NCI-H345 (cell line): Measurements from ENCODE around the gene C5orf46.
A peak's percentile ranks its signal among the peaks of the same experiment; 100 is the strongest.

Experiments used
- DNase-seq: peaks from one replicate; lab custom pipeline; 2025; lab: John Stamatoyannopoulos, UW

Gene C5orf46

DNA sequence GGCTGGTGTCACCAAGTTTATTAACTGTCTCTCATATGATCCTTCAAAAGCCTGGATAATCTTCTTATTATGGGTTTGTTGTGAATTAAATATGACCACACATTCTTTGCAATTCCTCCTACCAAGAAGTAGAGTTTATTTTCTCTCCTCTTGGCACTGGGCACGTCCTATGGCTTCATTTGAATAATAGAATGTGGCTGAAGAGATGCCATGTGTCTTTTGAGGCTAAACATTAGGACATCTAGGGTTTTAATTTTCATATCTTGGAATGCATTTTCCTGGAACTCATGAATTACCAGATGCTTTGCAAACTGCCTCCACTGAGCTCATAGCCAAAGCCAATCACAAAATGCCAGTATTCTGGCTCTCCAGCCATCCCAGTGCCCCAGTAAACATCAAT is 47.8 kb downstream of the C5orf46 start:
- no peak for DNase-seq

DNA sequence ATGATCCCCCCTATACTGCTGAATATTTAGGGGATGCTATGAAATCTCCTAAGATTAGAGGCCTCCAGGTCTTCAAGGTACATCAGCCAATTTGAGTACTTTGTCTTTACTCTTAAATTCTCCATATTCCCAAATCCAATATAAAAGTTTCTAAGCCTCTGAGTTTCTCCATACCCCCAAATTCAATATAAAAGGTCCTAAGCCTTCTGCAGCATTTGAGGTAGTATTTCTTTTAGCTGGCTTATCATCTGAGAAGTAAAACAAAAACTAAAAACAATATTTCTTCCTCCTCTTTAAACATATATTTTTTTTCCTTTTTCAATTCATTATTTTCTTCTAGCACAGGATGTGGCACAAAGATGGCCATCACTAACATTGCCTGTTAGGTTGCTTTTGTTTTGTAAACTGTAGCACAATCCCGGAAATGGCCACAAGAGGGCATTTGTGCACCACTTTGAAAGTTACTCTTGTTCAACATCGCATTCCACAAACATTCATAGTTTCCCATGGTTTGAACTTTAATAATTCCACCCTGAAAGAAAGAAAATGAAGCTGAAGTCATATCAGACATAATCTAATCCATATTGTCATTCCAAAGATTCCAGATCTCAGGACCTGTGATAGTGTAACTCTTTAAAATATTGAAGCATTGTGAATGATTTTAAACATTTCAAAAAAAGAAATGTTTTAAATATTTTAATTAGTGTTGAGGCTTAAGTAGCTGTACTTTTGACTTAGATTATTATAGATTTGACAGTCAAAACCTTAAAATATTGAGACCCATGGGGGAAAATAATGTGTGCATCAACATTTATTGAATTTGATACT is 48.8 kb downstream of the C5orf46 start:
- peak; percentile 67 for DNase-seq

DNA sequence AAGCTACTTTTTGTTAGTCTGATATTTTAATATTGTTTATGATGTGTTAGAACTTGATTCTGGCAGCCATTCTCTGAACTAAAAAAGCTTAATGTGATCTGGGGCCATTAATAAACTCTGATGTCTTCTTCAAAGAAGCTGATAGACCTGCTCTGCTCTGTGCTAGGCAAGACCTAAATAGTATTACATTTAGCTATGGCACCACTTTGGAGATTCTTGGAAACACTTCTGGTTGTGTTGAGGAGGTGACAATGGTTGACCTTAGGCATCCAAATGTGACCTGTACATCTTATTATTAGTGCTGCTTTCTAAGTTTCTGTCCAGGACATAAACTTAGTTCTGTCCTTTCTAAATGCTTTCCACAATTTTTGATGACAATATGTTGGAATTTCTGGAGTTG is 49.5 kb downstream of the C5orf46 start:
- DNase-seq: no peak

DNA sequence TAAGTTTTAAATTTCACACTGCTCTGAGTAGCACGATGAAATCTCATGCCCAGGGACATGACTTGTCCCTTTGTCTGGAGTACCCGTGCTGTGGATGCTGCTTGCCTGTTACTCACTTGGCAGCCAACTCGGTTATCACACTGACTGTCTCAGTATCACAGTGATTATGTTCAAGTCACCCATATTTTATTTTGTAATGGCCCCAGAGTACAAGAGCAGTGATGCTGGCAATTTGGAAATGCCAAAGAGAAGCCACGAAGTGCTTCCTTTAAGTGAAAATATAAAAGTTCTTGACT is 50.6 kb downstream of the C5orf46 start:
- DNase-seq: no peak

DNA sequence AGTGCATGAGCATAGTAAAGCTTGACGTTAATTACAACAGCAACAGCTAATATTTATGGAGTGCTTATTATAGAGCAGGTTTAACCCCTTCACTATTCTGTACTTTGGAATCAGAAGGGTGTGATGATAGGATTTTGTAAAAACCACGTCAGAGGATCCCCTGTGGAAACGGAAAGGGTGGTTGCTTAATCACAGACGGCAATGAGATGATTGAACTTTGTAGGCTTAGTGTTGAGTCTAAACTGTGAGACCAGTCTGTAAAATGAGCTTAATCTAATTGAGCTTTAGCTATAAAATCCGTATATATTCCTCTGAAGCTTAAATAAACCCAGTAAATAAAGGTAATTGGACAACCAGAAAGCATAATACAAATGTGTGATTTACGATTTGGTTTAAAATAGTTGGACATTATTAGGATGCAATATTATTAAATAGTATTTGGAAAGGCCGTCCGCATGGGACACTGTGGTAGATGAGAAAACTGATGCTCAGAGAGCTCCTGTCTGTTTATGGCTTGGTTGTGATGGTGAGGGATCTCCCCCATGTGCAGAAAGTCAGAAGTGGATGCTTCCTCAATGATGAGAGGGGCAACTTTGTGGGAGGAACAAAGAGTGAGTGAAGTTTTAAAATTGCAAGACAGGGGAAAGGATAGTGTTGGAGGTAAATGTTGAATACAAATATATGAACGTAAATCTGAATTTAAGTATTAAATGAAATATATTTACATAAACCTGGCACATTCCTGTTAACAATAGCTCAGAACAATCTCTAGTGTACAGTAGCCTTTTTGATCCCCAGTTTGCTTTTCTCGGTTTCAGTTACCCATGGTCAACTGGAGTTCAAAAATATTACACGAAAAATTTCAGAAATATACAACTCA is 51.2 kb downstream of the C5orf46 start:
- no peak for DNase-seq

DNA sequence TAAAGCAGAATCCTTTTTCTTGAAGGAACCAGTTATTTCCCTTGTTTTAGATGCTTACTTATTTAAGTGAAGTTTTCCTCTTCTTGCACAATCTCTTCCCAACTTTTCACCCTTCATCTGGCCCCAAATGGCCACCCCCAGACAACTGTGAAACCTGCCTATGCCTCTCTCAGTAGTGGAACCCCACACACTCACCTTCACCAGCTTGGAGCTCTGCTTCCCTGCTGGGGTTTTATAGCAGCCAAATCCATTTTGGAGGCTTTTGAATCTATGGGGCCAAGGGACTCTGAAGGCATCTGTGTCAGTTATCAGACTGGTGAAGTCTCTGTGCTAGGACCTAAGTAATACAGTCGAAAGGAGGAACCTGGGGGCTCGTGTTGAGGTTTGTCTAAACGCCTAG is 52.0 kb downstream of the C5orf46 start:
- no peak for DNase-seq

DNA sequence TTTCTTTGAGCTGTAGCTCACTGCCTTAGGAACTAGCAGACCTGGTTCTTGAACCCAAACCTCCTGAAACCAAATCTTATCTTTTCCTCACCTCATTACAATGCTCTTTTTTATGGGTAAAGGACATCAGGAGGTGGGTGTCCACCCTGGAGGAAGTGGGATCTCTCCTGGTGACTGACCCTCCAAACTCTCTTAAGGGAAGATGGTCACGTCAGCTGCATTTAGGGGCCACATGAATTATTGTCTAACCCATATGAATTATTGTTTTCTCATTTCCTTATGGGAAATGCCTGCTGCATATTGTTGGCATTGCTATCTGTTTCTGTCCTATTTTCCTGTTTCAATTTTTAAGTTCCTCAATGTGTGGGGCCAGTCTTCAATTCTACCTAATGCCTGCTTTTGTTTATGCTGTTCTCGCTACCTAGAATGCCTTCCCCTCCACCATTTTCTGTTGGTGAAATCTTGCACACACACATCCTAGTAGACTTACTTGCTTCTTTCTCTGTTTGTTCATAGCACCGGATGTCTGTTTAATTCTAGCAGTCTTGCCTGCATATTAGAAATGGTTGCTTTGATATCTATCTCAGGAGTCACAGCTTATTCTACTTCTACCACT is 52.9 kb downstream of the C5orf46 start:
- DNase-seq: no peak

DNA sequence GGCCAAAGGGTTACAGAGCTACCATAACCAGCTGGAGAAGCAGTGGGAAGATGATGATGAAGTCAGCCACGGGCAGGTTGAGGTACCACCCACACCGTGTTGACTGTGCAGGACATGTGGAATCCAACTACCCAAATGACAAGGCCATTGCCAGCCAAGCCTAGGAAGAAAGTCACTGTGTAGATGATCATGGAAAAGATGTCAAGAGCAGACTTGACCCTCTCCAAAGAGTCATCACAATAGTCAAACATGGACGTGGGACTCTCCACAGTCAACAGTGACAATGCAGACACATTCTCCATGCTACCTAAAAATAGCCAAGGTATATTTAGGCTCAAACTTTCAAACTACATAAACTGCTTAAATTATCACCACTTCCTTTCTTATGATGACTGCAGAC is 54.0 kb downstream of the C5orf46 start:
- DNase-seq: no peak

DNA sequence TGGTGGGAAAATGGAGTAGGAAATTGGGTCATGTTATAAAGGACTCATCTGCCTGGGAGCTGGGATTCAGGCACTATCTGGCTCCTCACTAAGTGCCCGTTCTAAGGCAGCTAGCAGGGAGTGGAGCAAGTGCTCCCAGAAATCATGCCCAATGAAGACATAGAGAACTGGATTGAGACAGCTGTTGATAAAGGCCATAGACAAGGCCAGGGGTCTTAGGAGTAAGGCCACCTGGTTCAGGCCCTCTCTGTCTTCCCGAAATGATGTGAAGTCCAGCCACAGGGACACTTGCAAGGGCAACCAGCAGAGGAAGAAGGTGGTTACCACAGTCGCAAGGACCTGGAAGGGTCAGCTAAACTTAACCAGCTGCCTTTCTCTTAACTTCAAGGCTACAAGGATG is 54.8 kb downstream of the C5orf46 start:
- no peak for DNase-seq

DNA sequence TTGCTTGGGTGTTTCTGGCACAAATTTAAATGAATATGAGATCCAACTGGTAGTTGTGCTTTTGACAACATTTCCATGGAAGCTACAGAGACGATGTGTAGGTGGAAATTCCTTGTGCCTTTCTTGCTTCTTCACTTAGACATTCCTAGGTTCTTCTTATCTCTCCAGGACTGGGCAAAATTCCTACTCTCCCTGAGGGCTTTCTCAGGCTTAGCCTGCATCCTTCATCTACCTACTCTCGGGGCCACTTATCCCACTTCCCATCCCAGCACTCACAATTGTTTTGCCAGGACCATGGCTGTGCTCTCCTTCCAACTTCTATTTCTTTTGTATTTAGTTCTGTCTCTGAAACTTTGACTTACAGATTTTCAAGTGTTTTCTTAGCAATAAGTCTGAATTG is 57.1 kb downstream of the C5orf46 start:
- DNase-seq: no peak

DNA sequence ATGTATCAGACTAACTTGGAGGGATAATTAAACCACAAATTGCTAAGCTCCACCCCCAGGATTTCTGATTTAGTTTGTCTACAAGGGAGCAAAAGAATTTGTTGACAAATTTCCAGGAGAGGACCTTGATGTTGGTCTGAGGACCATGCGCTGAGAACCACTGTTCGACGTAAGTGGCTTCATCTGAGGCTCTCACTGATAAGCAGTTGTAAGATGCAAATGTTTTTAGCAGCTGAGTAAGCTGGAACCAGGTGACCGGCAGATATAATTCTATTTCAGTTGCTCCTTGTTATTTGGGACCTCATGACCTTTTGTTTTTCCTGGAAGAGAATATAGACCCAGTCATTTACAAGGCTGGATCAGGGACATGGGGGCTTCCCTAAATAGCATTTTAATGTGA is 60.7 kb downstream of the C5orf46 start:
- DNase-seq: no peak

DNA sequence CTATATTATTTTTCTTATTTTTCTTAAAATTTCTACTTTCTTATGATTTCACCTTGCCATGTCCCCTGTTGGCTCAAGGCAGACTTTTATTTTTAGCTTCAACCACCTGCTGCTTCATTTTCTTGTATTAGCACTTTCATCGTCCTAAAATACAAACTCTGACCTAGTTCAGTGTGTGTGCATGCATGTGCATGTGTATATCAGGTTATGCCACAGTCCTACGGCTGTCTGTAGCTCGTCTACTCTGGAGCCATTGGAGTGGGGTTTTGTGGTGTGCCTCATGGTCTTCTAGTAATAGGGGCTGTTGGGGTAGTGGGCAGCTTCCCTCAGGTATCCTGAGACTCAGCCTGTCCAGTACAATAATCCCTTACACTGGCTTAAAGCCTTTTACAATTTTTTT is 61.5 kb downstream of the C5orf46 start:
- no peak for DNase-seq

DNA sequence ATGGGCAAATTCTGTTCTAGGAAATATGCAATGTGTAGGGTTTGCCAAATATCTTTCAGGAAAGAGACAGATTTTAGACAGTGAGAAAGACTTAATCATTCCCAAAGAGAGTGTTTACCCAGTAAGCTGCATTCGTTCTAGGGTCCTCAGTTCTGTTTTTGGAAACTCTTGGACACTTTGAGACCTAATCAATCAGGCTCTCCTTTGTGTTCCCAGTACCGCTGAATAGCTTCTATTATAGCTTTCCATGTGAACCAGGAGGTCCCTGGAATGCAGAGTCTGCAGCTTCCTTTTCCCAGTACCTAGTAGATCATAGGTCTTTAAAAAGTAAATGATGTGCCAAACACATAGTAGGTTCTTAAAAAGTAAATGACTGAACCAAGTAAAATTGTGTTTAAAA is 63.5 kb downstream of the C5orf46 start:
- no peak for DNase-seq
